ENCODE data around the gene SKP1. TPM values are rescaled to one million over a fixed set of nuclear protein-coding genes. Genes with fewer than 3 reads are reported as not detected.

Gene SKP1
- polyA plus RNA-seq, 1 of the 3 experiments (the other 2 are of a cell fraction), result 407 TPM

- ChIA-PET POLR2A (no interaction called here), CTCF (interaction anchor here (1.0 to 18.5 kb wide), 4 partner anchors 12 to 122 kb away, joined by 4 to 673 read pairs (median 52); no protein-coding TSS in a partner anchor)
- no peaks in the 10 kb centered on the region; a peak in 1 of 4 replicates for H3K4me1 ChIP-seq (ENCODE audit: control insufficient read depth in 1 of 2, insufficient read depth in 2 of 2, low read depth in 1 of 2, low read length in 1 of 2)
- H4K20me1 ChIP-seq (ENCODE audit: insufficient read depth), result peaks cover 39% of the 10 kb centered on the region
- H3K9me2 ChIP-seq, result no peaks in the 10 kb centered on the region
- H3K9ac ChIP-seq, result no peak overlapping the region
- no peaks in the 10 kb centered on the region for H3K27me3 ChIP-seq (ENCODE audit: insufficient read depth)
- 94% methylated on average over 6 of the region's 6 CpGs for WGBS (ENCODE audit: low lambda C conversion rate)
- no peak for DNase-seq
- peaks cover 64 to 87% of the 10 kb centered on the region in 2 experiments for H3K36me3 ChIP-seq (replicated peaks in 1 of 2; ENCODE audit: control insufficient read depth in 1 of 2, insufficient read depth in 2 of 2, low read length in 1 of 2)
- H3K9me3 ChIP-seq, result no peaks in the 10 kb centered on the region
- no peak overlapping the region for H3K27ac ChIP-seq (ENCODE audit: low read depth in 2 of 2, low read length in 1 of 2)
- peaks cover 14% of the 10 kb centered on the region for H3F3A ChIP-seq (replicated peaks; ENCODE audit: insufficient read depth)
- H3K4me2 ChIP-seq, result no peak overlapping the region
- peaks cover 76% of the 10 kb centered on the region for H3K79me2 ChIP-seq (ENCODE audit: insufficient read depth)
- no peak for TF ChIP-seq USF2 (IDR thresholded peaks at IDR 0.05; ENCODE audit: borderline replicate concordance, low read depth, low read length)
- no peak for TF ChIP-seq RXRA (IDR thresholded peaks at IDR 0.05; ENCODE audit: borderline replicate concordance, low read depth)
- TF ChIP-seq MAX (IDR thresholded peaks at IDR 0.05; ENCODE audit: low read depth), result no peak
- no peak for TF ChIP-seq USF1 (IDR thresholded peaks at IDR 0.05; ENCODE audit: borderline replicate concordance, low read depth)
- no peak for TF ChIP-seq SMC3 (IDR thresholded peaks at IDR 0.05; ENCODE audit: low read depth, low read length)
- TF ChIP-seq NRF1 (IDR thresholded peaks at IDR 0.05; ENCODE audit: low read depth, low read length), result no peak
- no peak overlapping the region for H2AFZ ChIP-seq (ENCODE audit: low read depth)
- no peak overlapping the region for H3K4me3 ChIP-seq (ENCODE audit: low read depth in 2 of 2, low read length in 1 of 2)
Measured at GRCh38 chr5:134148986-134149539, 27.7 kb downstream of the SKP1 start.

GRCh38 chr5:134148316-134148715, 28.4 kb downstream of the SKP1 start:
- ChIA-PET CTCF (interaction anchor here (1.0 to 18.5 kb wide), 7 partner anchors 11 to 141 kb away, joined by 4 to 673 read pairs (median 6); no protein-coding TSS in a partner anchor), POLR2A (no interaction called here)
- Histone ChIP-seq H3K79me2 (ENCODE audit: insufficient read depth) (peaks cover 68% of the 10 kb centered on the region), H3K27ac (ENCODE audit: low read depth in 2 of 2, low read length in 1 of 2) (peak overlapping the region; percentile 14 to 20; a peak in 1 of 4 replicates), H4K20me1 (ENCODE audit: insufficient read depth) (peaks cover 44% of the 10 kb centered on the region), H3K36me3 (replicated peaks in 1 of 2; ENCODE audit: control insufficient read depth in 1 of 2, insufficient read depth in 2 of 2, low read length in 1 of 2) (peaks cover 62 to 88% of the 10 kb centered on the region in 2 experiments), H3K4me1 (ENCODE audit: control insufficient read depth in 1 of 2, insufficient read depth in 2 of 2, low read depth in 1 of 2, low read length in 1 of 2) (no peaks in the 10 kb centered on the region; a peak in 1 of 4 replicates), H3K9me3 (no peaks in the 10 kb centered on the region), H2AFZ (ENCODE audit: low read depth) (no peak overlapping the region), H3K4me2 (no peak overlapping the region), H3K4me3 (ENCODE audit: low read depth in 2 of 2, low read length in 1 of 2) (no peak overlapping the region), H3K9ac (no peak overlapping the region), H3F3A (replicated peaks; ENCODE audit: insufficient read depth) (peaks cover 14% of the 10 kb centered on the region), H3K9me2 (no peaks in the 10 kb centered on the region), H3K27me3 (ENCODE audit: insufficient read depth) (no peaks in the 10 kb centered on the region)
- TF ChIP-seq FOXJ3 (CRISPR knock-in tag; IDR thresholded peaks at IDR 0.05), result no peak
- no peak for TF ChIP-seq MAX (IDR thresholded peaks at IDR 0.05; ENCODE audit: low read depth)
- TF ChIP-seq RAD21 (IDR thresholded peaks at IDR 0.05; ENCODE audit: low read length), result no peak
- TF ChIP-seq EZH2phosphoT487 (IDR thresholded peaks at IDR 0.05; ENCODE audit: borderline replicate concordance, low read depth), result no peak
- TF ChIP-seq MXI1 (IDR thresholded peaks at IDR 0.05; ENCODE audit: low read depth, low read length), result no peak
- TF ChIP-seq RCOR1 (IDR thresholded peaks at IDR 0.05; ENCODE audit: low read length), result no peak
- no peak for TF ChIP-seq TAF1 (IDR thresholded peaks at IDR 0.05; ENCODE audit: borderline replicate concordance, low read depth, low read length)
- no peak for TF ChIP-seq GABPA (IDR thresholded peaks at IDR 0.05; ENCODE audit: low read depth)
- no peak for TF ChIP-seq NFIC (IDR thresholded peaks at IDR 0.05; ENCODE audit: borderline replicate concordance)
- TF ChIP-seq SMC3 (IDR thresholded peaks at IDR 0.05; ENCODE audit: low read depth, low read length), result no peak
- no peak for TF ChIP-seq GATA2 (CRISPR knock-in tag; IDR thresholded peaks at IDR 0.05)
- no peak for TF ChIP-seq TCF12 (IDR thresholded peaks at IDR 0.05)
- no peak for TF ChIP-seq ZBTB33 (IDR thresholded peaks at IDR 0.05; ENCODE audit: borderline replicate concordance, low read depth)
- no peak for TF ChIP-seq NRF1 (IDR thresholded peaks at IDR 0.05; ENCODE audit: low read depth, low read length)
- 76% methylated on average over 2 of the region's 2 CpGs for WGBS (ENCODE audit: low lambda C conversion rate)
- DNase-seq, result no peak
